ENCODE measurements around the gene LIX1L.

LIX1L gene

GRCh38 chr1:145887631-145888030 is 70.2 kb downstream of the LIX1L start:
- no peak overlapping the region for H3K4me3 ChIP-seq (ENCODE audit: low read depth, low read length)
- TF ChIP-seq CTCF (IDR thresholded peaks at IDR 0.05; ENCODE audit: low read depth, low read length, missing control alignments), result no peak
- in situ Hi-C loops (cut with HindIII; ENCODE audit: low sequenced_read_pairs), result no loop called here
- DNase-seq (ENCODE audit: low read depth), result no peak

- in situ Hi-C loops (cut with HindIII; ENCODE audit: low sequenced_read_pairs), result no loop called here
- no peak for TF ChIP-seq CTCF (IDR thresholded peaks at IDR 0.05; ENCODE audit: low read depth, low read length, missing control alignments)
- H3K4me3 ChIP-seq (ENCODE audit: low read depth, low read length), result no peak overlapping the region
- no peak for DNase-seq (ENCODE audit: low read depth)
These were observed 71.0 kb downstream of the LIX1L start for GRCh38 chr1:145886816-145887215.

GRCh38 chr1:145886390-145886789 is 71.4 kb downstream of the LIX1L start:
- in situ Hi-C loops (cut with HindIII; ENCODE audit: low sequenced_read_pairs), result no loop called here
- no peak for TF ChIP-seq CTCF (IDR thresholded peaks at IDR 0.05; ENCODE audit: low read depth, low read length, missing control alignments)
- no peak for DNase-seq (ENCODE audit: low read depth)
- peak overlapping the region; percentile 63 for H3K4me3 ChIP-seq (ENCODE audit: low read depth, low read length)

GRCh38 chr1:145885738-145886287 is 72.0 kb downstream of the LIX1L start, which contains the start of gene ANKRD35:
TSS of gene ANKRD35 (minus strand) at chr1:145885866. CDS start at chr1:145885758, 108 bp downstream.
- in situ Hi-C loops (cut with HindIII; ENCODE audit: low sequenced_read_pairs), result no loop called here
- peak within 1 kb of the TSS; percentile 63 for H3K4me3 ChIP-seq (ENCODE audit: low read depth, low read length)
- no peak for TF ChIP-seq CTCF (IDR thresholded peaks at IDR 0.05; ENCODE audit: low read depth, low read length, missing control alignments)
- DNase-seq (ENCODE audit: low read depth), result no peak

- no peak for TF ChIP-seq CTCF (IDR thresholded peaks at IDR 0.05; ENCODE audit: low read depth, low read length, missing control alignments)
- in situ Hi-C loops (cut with HindIII; ENCODE audit: low sequenced_read_pairs), result no loop called here
- no peak overlapping the region for H3K4me3 ChIP-seq (ENCODE audit: low read depth, low read length)
- no peak for DNase-seq (ENCODE audit: low read depth)
These were observed 73.1 kb downstream of the LIX1L start for GRCh38 chr1:145884675-145885074.

All from astrocyte of the cerebellum (primary cell).